Activated T-cell treated with anti-CD3 and anti-CD28 coated beads, Interleukin-2, amount 50 U/mL, for 48 hours (primary cell): ENCODE measurements around the gene JAG1.

Source experiments
- DNase-seq, 2 experiments: peaks; one replicate each; pipeline ENCODE4 v3.0.0-alpha.2; 2020

JAG1 gene

DNA sequence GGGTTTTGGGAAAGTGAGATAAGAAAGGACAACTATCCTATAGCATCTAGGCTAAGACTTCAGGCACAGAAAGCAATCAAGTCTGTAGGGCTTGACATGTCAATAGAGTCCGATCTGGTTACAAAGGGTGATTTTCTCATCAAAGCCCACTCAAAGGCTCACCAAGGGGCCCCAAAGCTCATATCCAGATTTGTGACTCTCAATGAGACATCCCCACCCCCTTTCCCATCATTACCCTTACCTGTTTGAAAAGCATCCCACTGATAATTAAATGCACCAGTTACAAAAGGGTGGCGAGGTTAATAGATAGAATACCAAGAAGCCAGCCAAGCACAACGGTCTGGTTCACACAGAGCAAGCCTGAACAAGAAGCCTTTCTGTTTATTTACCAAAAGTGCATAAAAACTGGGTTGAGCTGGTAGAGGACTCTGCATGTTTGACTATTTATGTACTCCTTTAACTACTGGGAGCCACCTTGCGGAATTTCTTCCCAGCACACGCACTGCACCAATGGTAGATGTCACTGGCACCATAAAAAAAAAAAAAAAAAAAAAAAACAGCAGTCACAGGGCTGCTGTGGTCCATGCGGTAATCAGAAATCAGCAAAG lies 6.1 kb downstream of the JAG1 start:
- no peak for DNase-seq

- DNase-seq: no peak
These were observed 6.8 kb downstream of the JAG1 start for GRCh38 chr20:10667077-10667401.

DNA sequence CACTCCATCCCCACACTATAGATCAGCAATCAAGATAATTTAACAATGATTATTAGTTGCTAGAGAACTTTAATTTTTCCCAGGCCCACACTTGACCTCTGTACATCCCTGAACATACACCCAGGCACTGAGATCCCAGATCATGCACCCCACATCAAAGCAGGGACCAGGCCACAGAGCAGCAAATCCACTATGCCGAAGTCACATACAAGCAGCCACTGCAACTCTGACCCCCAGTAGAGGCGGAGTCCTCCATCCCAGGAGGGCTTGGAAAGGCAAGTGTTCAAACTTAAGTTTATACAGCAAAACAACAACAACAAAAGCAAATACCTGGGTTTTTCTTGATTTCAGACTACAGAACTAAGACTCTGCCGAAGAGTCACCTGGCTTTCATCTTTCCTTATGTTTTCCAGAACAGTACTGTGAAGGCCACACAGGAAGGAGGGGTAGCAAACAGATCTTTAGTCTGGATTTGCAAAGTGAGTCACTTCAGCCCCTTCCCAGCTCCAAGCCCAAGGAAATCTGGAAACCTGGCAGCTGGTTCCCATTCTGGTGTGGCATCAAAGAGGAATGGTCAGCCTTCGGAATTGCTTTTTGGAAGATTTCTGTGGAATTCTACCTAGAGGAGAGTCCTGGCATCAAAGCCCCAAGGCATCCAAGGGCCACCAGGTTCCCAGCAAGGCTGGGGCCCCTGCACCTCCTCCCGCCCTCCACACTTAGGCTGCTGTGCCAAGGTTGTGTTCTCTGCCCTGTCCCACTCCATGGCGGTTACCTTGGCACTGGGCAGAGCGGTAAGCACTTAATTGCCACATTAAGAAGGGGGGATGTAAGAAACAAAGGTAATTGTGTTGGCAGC lies 7.3 kb downstream of the JAG1 start:
- no peak for DNase-seq

GRCh38 chr20:10665791-10666190 lies 8.0 kb downstream of the JAG1 start:
- DNase-seq: no peak

DNA sequence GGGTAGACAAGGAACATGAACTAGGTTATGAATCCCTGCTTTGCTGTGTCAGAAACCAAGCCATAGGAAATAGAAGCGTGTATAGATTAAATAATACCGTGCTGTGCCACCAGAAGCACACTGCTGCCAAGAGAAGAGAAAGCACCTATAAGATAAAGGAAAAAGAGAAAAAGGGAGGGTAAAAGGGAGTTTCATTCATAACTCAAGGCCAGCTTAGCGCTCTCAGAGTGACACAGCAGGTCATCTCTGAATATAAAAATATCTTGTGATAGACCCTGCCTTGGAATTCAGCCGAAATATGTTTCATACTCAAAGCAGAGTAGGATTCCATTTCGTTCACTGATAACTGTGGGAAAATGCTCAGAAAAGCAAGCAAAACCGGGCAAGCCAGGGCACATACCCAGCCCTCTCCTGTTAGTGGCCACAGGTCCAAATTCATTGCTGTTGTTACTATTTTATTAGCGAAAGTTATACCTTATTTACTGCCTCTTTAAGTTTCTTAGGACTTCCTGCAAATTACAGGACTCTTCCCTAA lies 8.7 kb downstream of the JAG1 start:
- DNase-seq: no peak

DNA sequence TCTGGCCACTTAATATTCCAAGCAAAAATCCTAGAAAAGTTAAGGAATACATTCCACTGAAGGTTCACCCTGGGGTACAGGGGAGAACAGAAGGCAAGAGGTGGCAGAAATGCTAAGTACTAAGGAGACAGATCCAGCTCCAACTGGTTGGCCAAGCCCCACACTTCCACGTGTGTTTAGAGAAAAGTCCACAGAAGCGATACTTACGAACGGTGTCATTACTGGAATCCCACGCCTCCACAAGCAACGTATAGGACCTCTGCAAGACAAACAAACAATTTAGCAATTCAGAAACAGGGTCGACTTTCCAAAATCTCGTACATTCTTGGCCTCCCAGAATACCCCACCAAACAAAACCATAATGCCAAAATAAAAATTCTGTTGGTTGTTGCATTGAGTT lies 10.0 kb downstream of the JAG1 start:
- DNase-seq: no peak

GRCh38 chr20:10662661-10663458 lies 10.9 kb downstream of the JAG1 start:
- DNase-seq: no peak

DNA sequence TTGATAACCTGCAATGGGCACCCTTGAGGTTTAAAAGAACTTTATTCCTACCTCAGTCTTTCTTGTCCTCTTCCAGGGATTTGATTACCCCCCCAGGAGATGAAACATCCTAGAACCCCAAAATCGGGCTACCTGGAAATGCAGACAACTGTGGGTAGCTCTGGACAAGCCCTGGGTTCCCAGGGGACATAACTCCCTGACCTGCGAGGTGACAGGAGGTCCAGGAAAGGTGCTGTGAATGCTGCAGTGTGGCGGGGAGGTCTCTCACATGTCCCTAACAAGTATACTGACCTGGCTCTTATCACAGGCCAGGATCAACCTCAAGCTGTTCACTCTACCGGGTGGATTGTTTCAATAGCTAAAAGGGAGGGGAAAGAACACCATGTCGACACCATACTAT lies 11.6 kb downstream of the JAG1 start:
- no peak for DNase-seq

- no peak for DNase-seq
These were observed 12.5 kb downstream of the JAG1 start for GRCh38 chr20:10661261-10661660.

DNA sequence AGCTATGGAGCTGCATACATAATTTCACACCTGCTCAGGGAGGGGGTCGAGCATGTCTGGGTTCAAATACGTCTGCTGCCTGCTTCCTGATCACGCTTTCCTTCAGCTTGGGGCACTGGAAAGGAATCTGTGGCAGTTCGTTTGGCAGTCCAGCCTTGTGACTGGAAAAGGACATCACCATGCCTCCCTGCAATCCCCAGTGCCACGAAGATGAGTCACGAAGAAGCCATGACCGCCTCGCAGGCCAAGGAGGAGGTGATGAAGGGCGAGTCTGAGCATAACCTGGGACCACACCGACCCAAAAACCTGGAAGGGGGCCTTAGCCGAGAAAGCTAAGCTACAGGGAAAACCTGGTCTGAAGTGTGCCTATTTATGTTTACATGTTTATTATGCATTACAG lies 13.1 kb downstream of the JAG1 start:
- no peak for DNase-seq

DNA sequence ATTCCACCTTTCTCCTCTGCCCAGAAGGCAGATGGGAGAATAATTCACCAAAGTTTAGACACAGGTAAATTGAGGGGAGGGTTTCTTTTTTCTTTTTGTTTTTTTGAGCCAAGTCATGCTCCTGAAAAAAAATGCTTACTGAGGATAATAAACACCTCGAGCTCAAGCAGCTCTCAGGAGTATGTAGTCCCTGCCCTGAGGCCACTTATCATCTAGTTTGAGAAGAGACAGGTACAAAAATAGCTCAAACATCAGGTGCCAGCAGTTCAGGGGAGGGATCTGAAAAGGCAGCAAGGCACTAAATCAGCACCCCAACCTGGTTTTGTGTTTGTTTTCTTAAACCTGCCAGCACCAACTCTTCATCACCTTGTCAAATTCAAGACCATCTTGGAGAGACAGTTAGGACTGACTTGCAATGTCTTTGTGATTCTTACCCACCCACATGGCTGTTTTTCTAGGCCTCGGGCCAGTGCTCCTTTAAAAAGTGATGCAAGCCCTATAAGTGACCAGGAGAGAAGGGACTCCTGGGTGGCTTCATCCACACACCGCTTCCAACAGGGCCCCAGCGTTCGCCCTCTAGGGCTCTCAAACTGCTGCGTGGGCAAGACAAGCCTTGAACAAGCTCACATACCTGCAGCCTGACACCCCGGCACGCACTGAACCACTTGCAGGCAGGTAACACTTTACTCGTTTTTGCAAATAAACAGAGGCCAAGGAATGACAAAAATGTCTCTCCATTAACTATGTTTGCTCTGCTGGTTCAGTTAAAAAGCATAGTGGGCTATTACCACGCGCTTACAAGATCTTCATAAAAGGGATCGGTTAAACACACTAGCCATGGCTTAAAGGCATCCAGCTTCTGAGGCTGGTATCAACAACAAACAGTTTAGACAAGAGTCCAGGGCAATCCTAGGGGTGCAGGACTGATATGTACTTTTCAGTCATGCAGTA lies 13.9 kb downstream of the JAG1 start:
- DNase-seq: no peak

DNA sequence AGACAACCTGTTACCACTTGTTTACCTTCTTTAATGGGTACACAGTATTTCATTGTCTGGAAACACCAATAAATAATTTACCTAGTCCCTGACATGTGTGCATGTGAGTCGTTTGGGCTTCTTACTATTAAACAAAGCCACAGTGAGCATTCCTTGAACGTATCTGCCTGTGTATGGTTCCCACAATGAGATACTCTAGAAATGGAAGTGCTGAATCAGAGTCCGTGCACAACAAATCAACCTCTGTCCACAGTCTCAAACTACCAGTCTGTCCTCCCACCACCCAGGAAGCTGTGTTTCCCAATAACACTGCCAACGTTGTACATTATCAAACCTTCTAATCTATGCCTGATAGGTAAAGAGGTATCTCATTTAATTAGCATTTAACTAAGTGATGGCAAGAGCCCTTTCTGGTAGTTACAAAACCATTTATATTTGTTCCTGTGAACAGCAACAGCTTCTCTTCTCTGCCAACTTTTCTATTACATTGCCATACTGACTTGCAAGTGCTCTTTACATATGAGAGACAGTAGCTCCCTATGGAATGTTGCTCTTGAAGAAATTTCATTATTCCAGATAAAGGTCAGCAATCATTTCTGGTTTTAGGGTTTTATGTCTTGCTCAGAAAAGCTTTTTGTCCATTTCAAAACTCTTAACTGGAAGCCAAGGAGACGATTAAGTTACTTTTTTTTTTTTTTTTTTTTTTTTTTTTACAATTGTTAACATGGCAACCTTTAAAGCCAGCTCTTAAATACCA lies 14.7 kb downstream of the JAG1 start:
- DNase-seq: no peak

DNA sequence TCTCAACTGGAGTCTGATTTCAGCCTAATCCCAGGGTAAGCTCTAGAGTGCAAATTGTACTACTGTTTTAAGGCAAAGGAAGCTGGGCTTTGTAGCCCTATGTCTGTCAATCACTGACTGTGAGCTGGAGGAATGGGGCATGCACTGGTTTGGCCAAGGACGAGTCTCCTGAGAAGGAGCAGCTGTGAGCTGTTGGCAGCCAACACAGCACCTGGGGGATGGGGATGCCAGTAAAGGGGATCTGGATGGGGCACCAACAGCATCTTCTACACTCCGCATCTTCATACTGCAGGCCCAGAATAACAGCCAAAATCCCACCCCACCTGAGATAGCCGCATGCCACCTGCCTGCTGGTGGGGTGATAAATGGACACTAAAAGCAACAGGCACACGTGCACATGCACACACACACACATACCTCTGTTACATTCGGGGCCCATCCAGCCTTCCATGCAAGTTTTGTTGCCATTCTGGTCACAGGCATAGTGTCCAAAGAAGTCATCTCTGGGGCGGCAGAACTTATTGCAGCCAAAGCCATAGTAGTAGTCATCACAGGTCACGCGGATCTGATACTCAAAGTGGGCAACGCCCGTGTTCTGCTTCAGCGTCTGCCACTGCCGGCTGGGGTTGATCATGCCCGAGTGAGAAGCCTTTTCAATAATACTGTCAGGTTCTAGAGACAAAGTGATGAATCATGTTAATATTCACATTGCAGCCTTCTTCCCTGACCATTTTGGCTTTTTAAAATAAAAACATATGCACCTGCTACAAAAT lies 15.6 kb downstream of the JAG1 start:
- no peak for DNase-seq

DNA sequence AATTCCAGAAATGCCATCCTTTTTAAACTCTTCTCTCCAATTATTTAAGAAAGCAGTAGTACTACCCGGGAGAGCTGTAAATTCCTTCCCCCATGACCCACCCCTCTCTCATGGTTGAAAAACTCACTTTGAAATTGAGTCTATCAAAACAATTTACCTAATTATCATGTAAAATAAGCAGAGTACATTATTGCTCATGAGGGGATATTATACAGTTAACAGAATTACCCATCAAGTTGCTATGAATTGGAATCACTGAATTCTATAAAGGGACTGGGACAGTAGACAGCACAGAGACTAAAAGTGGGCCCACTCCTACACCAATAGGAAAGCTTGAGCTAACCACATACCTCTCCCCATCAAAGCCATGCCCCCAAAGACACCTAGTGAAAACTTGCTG lies 16.3 kb downstream of the JAG1 start:
- no peak for DNase-seq

DNA sequence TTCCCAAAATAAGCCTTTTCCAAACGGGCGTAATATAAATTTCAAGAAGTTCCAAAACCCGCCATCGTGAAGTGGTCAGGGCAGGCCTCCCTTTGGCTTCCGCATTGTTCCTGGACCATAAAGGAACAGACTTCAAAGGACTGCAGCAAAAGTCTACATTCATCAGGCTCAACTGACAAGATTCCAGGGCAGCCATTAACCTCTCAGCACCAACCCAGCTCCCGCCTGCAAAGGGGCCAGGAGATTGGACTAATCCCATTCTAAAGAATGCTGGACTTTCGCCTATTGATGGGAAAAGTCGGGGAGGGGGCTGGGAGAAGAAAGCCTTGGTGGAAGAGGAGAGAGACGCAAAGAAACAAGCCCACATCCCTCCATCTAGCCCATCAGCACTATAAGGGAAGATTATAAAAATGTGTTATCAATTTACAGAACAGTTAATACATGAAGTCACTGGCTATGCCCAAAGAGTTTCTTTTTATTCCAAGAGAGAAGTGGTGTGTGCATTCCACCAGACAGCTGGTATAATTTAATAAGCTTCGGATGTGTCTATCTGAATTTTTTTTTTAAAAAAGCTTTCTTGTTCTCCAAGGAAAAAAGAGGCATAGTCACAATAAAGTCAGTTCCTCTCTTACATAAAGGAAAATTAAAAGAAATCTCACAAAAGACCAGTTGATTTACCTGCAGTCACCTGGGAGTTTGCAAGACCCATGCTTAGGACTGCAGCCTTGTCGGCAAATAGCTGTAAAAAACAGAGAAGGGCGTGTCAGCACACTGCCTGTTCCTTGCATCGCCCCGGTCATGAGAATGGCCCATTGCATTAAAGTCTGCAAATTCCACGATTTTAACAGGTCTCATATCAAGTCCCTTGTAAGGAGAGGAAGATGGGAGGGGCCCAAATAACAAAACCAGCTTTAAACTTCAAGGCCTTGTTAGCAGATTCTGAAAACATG lies 17.8 kb downstream of the JAG1 start:
- no peak for DNase-seq

- DNase-seq: no peak
These were observed 19.2 kb downstream of the JAG1 start for GRCh38 chr20:10654630-10655029.

- no peak for DNase-seq
These were observed 19.6 kb downstream of the JAG1 start for GRCh38 chr20:10654250-10654610.

DNA sequence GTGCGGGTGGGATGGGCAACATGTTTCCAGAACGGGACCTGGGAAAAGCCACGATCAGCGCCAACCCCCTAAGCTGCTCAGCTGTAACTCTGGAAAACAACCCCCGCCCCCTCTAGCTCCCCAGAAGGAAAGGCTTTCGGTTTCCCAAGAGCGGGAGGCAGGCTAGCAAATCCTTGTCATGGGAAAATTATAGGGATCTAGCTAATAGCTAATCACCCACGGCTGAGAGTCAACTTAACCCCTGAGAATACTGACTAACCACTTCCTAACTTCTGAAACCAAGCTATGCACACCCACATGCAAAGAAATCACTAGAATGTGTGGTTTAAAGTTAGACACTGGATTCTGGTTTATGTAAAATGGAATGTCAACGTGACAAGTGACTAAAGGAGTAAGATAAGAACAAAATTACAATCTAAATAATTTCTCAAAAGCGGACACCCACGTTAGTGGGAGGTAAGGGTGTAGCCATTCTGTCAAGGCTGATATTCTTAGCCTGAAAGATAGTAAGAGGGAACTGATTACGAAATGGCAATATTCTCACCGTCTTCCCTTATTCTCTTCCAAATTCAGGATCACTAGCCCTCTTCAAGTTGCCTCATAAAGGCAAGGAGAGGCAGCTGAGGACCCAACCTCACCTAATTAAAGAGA lies 20.1 kb downstream of the JAG1 start:
- no peak for DNase-seq

- no peak for DNase-seq
These were observed 21.0 kb downstream of the JAG1 start for GRCh38 chr20:10652660-10653261.
